NCI-H2171 treated with DMSO at 0.1 percent for 48 hours (cell line): ENCODE measurements around the gene SLC6A7.

Experiments used
- DNase-seq: peaks from one replicate; lab custom pipeline; 2025; lab: John Stamatoyannopoulos, UW

SLC6A7 gene

DNA sequence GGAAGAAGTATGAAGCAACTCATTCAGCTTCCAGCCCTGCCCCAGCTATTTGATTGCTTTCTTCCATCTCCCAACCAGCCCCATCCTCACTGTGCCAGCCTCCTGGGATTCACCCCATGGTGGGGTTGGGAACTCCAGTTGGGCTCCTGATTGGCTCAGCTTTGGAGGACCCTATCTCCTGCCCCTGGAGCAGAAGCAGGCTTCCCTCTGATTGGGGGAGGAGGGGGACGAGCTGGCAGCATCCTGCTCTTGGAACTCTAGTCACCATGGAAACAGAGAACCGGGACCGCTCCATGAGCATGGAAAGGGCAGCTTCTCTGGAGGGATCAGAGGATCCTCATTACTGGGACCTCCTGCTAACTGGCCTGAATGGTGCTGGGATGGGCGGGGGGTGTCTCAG is 2.6 kb downstream of the SLC6A7 start:
- no peak for DNase-seq

DNA sequence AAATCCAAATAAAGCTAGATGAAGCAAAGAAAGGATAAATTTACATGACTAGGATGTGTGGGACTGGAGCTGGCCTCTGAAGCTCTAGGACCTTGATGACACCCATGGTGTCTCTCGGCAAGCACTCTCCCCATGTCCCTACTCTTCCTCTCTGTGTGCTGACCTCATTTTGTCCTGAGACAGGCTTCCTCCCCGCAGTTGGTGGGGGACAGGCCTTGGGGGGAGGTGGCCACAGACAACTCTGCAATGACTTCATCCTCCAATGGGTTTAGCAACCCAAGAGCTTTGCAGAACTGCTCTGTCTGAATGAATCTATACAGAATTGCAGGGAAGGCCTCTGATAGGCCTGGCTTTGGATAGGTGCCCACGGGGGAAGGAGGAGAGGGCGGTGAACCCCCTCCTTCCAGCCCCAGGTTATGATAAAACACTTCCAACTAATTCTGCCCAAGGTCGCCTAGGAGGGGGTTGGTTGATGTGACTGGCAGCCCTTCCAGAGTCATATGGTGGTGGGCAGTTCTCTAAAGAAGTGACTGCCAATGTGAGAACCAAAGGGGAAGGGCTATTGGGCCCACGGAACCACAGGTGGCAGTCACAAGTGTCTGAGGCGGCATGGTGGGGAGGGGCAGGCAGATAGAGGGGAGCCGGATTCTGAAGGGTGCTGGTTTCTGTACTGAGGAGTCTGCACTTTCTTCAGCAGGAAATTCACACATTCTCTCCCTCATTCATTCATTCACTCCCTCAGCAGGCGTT is 6.0 kb downstream of the SLC6A7 start:
- DNase-seq: no peak

DNA sequence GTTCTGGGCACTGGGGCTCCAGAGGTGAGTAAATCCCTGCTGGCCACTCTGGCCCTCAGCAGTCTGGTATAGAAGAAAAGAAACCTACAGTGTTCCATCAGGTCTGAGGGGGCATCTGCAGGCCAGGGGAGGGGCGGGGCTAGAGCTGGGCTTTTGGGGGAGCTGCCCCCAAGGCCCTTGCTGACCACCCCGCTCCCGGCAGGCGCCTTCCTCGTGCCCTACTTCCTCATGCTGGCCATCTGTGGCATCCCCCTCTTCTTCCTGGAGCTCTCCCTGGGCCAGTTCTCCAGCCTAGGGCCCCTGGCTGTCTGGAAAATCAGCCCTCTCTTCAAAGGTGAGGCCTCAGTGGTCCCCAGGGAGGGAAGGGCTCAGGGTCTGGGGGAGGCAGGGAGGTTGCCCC is 6.7 kb downstream of the SLC6A7 start:
- DNase-seq: no peak

DNA sequence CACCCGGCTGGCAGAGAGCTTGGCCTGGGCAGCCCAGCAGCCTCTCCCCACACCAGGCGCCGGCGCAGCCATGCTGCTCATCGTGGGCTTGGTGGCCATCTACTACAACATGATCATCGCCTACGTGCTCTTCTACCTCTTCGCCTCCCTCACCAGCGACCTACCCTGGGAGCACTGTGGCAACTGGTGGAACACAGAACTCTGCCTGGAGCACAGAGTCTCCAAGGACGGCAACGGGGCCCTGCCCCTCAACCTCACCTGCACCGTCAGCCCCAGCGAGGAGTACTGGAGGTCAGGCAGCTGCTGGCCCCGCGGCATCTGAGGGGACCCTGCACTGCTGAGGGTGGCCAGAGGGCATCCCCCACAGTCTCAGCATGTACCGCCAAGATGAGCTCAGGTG is 7.1 kb downstream of the SLC6A7 start:
- DNase-seq: no peak

DNA sequence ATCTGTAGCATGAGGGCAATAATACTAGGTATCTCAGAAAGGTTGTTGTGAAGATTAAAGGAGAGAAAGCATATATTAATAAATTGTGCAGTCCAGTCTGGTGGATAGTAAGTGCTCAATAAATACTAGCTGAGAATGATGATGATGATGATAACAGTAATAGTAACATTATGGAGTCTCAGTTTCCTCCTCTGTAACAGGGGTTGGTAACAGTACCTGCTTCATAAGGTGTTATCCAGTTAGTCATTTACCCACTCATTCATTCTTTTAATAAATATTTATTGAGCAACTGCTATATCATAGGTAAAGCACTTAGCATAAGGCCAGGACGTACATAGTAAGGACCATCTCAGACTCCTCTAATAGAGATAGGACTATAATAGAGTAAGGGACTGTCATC is 7.6 kb downstream of the SLC6A7 start:
- DNase-seq: no peak

DNA sequence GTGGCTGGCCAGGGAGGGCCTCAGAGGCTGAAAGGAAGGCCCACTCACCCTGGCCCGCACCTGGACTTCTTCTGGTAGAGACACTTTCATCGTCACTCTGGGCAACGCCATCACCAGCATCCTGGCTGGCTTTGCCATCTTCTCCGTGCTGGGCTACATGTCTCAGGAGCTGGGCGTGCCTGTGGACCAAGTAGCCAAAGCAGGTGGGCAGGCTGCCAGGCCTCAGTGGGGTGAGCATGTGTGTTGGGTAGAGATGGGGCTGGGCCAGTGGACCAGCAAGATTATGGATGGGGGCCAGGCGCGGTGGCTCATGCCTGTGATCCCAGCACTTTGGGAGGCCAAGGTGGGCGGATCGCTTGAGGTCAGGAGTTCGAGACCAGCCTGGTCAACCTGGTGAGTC is 12.6 kb downstream of the SLC6A7 start:
- DNase-seq: no peak

DNA sequence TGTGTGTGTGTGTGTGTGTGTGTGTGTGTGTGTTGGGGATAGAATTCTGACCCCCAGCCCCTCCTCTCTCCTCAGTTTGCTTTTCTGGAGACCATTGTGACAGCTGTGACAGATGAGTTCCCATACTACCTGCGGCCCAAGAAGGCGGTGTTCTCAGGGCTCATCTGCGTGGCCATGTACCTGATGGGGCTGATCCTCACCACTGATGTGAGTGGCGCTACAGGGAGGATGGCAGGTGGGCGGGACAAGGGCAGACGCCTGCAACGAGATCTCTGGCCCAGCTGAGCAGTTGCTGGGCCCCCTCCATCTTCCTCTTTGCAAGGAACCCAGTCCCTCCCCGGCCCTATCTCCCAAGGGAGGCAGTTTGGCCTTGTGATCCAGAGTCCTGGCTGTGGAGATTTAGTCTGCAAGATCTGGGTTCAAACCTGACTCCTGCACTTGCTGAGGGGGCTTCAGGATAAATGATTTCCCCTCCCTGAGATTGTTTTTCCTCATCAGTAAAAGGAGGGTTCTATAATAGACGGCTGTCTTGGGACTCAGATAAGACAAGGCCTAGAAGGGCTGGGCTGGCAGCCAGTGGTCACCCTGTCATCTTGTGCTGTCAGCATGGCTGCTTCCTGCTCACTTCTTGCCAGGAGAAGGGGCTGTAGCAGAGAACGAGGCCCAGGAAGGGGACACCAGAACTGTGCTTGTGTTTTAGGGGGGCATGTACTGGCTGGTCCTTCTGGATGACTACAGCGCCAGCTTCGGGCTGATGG is 14.1 kb downstream of the SLC6A7 start:
- no peak for DNase-seq

DNA sequence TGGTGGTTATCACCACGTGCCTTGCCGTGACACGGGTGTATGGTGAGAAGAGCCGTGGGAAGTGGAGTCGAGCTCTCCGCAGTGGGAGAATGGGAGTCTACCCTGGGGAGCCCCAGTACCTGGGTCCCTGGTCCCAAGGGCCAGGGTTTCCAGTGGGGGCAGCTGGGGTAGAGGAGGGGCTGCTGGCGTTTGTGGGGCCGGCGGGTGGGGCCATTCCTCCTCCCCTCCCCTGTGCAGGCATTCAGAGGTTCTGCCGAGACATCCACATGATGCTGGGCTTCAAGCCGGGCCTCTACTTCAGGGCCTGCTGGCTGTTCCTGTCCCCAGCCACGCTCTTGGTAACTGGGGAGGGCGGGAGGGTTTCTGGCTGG is 14.7 kb downstream of the SLC6A7 start:
- no peak for DNase-seq

DNA sequence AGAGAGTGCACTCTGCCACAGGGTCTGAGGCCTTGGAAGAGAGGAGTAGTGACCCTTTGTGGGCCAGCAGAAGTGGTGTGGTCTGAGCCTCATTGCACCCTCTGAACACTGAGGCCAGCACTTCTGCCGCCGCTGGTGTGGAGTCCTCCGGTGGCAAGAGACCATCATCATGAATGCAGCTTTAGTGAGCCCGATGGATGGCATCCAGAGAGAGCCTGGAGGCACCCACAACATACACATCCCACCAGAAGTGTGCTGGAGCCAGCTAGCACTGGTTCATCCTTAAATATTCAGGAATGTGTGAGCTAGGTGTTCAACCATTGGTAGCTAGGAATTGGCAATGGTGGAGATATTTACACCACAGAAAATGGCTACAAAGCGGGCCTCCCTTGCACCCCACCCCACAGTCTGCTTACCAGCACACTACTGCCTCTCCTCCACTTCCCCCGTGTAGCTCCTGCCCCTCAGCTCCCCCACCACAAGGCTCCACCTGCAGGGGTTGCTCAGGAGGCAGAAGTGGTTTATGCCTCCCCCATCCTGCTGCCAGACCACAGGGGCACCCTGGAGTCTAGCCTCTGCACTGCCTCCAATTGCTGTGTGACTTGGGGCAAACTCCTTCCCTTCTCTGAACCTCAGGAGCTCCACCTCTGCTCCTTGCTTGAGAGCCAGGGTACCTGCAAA is 16.4 kb downstream of the SLC6A7 start:
- DNase-seq: no peak

DNA sequence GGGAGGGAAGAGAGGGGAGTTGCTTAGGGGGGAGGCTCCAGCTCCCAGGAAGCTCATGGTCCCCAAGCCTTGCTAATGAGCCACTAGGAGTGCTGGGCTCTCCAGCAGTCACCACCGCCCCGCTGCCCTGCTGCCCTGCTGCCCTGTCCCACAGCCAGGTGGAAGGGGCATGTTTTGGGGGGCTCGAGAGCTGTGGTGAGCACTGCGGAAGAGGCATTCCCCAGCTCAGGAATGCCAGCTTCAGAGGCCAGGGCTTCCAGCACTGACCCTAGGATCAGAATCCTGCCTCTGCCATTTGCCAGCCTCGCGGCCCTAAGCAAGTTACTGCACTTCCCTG is 16.9 kb downstream of the SLC6A7 start:
- DNase-seq: no peak

DNA sequence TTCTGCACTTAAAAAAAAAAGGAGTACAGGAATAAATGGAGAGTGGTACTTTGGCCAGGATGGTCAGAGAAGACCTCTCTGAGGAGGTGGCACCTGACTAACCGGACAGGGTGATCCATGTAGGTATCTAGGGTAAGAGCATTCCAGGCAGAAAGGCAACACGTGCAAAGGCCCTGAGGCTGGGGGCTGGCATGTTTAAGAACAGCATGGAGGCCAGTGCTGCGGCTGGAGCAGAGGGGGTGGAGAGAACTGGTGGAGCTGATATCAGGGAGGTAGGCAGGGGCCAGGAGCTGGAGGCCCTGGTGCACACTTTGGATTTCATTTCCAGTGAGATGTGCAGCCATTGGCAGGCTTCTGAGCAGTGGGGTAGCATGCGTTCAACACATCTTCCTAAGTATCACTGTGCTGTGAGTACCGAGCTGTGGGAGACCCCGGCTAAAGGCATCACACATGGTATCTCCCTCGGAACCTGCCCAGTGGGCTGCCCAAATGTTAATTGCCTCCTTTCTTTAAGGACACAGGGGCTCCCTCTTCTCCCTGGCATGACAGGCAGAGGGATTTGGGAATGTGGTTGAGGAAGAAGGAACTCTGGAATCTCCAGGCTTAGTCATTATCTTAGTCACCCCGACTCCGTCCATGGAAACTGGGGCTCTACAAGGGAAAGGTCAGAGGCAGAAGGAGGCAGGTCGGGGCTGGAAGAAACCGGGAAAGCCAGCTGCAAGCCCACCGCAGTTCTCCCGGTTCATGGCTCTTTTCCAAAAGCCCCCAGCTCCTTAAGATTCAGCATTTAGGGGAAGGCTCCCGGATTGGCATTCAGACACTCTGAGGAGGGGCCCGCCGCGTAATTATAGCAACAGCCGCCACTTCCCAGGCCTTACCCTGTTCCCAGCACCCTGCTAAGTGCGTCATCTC is 18.6 kb downstream of the SLC6A7 start:
- no peak for DNase-seq

DNA sequence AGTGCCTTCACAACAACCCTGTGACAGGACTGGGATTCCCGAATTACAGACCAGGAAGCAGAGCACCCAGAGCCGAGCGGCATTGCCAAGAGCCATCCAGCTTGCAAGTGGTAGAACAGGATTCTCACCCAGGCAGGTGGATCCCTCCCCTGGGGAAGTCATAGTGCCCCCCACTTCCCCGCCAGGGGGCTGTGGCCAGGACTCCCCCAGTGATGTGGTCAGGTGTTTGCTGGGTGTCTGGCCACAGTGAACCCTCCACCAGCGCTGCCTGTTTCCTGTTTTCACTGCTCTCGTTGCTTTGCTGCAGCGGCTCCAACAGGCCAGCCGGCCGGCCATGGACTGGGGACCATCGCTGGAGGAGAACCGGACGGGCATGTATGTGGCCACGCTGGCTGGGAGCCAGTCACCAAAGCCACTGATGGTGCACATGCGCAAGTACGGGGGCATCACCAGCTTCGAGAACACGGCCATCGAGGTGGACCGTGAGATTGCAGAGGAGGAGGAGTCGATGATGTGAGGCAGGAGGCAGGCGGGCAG is 19.3 kb downstream of the SLC6A7 start:
- no peak for DNase-seq

DNA sequence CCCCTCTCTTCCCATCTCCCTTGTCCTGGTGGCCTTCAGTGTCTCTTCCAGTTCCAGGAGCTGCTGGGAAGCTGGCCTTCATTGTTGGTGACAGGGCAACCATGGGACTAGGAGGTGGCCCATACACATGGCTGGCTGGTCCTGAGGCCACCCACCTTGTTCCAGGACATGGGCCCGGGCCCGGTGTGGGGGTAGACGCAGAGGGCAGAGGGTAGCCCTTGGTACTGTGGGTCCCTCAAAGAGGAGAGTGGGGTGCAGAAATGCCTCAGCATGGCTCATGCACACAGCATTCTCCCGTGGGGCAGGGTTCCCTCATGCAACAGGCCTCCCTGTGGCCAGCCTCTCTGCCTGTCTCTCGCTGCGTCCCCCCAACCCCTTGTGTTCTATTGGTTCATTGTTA is 20.8 kb downstream of the SLC6A7 start:
- no peak for DNase-seq

DNA sequence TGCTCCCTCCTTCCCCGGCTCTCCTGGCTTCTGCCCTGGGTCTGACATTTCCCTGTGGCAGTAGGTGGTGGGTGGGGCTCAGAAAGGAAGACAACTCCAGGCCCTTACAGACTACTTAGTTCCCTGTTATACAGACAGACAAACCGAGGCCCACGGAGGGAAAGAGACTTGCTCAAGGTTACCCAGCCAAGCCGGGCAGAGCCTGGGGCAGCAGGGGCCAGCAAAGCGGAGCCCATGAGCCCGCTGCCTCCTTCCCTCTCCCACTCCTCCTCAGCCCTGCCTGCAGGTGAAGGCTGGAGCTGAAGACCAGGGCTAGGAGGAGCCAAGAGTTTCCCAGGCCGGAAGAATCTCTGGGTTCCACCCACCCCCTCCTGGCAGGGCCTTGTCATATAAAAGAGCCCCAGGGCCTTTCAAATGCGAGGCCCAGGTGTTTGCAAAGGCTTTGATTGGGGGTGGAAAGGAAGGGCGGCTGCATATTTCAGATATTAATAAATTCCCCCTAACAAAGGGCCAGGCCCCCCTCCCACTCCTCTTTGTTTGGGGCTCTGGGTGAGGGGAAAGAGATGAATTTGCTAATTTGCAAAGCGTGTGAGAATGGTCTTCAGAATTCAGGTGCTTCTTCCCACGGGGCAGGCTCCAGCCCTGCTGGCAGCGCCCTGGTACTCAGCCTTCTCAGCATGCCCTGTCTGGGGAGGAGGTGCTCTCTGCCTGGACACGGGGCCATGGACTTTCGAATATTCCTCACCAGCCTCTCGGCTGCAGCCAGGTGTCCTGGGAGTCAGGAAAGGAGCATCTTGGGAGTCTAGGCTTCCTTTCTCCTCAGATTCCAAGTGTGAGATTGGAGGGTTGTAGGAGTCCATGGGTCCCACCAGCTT is 21.5 kb downstream of the SLC6A7 start:
- no peak for DNase-seq

DNA sequence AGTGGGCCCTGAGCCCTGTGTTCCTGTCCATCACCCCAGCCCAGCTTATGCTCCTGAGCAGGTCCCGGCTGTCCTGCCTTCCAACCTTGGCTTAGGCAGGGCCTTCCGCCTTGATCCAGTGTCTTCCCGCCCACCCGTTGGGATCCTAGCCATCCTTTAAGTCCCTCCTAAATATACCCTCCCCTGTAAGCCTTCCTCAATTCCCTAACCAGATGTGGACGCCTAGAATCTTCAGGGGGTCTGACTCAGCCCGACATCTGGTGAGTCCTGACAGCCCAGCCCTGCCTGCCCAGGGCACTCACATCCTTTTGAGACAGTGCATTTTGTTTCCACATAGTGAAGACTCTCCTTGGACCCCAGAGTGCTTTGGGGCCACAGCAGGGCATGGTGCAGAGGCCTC is 23.7 kb downstream of the SLC6A7 start:
- no peak for DNase-seq

DNA sequence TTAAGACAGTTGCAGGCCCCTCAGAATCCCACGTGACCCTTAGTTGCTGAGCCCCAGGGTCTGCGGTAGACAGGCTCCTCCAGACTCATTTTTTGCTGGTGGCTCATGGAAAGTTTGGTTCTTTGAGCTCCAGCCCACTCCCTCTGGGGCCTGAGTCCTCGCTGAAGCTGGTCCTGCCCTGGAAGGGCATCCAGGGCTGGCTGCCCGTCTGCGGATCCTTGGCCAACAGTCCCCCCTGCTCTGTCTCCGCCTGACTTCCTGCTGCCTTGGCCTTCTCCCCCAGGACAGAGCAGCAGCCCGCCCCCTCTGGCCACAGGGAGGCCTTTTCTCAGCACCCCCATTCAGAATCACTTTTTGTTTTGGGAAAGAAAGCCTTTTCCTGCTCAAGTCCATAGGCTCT is 24.4 kb downstream of the SLC6A7 start:
- DNase-seq: no peak

DNA sequence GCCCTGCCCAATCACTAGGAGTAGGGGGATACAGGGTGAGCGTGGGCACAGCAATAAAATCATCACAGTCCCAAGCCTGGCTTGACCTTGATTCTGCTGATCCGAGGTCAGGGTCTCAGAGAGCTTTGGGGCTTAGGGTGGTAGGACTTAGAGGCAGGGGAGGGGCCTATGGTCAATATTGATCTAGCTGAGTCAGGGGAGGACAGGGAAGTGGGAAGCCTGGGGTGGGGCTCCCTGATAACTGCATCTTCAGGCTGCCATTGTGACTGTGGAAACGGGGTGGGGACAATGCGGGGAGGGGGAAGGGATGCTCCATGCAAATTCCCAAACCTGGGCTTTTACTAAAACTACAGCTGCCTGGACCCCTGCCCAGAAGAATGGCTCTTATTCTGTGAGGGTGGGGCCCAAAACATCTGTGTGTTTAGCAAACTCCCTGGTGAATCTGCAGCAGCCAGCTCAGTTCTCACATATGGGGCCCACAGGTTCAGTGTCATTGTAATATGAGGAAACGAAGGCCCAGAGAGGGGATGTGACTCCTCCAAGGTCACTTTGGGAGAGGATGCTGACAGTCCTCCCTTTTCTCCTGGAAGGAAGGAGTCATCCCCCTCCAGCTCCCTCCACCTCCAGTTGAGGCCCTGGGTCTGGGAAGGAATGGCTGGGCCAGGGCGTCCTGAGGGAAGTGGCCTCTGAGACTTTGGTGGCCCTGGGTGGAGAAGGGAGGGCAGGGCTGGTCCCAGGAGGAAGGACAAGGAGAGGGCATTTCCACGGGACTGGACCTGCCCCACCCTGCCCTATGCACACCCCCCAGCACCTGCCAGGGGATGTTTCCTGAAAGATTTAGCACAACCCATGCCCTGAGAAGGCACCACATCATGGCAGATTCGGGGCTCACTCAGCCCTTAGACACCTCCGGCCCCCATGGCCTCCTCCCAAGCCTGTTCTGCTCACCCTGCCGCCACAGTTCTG is 26.4 kb downstream of the SLC6A7 start:
- DNase-seq: peak; percentile 1

DNA sequence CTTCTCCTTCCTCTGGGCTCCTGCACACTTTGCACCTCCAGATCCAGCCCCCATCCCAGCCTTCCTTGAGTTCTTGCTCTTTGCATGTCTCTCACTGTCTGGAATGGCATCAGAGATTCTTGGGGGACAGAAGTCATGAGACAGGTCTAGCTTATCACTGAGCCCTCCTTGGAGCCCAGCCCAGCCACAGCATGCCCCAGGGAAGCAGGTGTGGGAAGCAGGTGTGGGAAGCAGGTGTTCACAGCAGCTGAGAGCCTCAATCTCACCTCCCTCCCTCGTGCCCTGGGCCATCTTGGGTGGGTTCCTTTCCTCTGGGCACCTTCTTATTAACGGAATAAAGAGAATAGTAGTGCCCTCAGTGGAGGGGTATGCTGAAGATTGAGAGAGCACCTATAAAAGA is 27.2 kb downstream of the SLC6A7 start:
- DNase-seq: peak; percentile 32

DNA sequence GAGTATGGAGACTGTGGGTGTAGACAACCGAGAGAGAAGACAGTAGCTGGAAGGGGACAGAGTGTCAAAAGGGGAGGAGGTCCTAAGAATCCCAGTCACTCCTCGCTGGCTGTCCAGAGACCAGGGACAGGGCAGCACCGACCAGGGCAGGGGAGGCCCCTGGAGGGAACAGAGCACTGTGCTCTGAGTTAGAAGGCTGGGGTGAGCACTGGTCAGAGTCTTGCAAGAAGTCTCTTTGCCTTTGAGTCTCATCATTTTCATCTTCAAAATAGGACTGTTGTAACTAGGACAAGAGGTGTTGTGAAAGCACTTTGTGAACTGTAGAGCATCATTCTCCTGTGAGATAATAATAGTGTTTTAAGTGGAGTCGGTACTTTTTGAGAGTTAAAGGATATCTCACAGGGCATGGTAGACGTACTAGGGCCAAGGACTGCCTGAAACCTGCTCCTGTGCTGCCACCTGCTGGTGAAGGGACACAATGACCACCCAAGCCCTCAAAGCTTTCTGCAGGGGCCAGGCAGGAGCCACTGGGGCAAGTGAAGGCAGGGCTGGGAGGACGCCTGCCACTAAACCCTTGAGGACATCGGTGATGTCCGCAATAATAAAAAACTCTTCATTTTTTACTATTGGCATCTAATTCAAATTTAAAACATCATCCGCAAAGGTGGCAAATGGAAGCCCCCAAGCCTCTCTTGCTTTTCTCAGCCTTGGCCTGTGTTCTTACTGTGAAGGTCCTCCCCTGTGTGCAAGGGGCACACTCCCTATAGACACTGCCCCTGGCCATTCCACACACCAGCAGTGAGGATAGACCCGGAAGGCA is 28.2 kb downstream of the SLC6A7 start:
- DNase-seq: peak; percentile 59
